Pancreas (tissue), 10 donors: Measurements from ENCODE around the gene SH3BP2. TPM values are rescaled to one million over a fixed set of nuclear protein-coding genes. Genes with fewer than 3 reads are reported as not detected.
A peak's percentile ranks its signal among the peaks of the same experiment; 100 is the strongest.

Experiments used
- ATAC-seq, 4 donors: fragments of 200-7000 bp; cut with Tn5 transposase; one replicate each; pipeline versions ENCODE4 v1.8.0 to v1.9.1; 2020; ENCODE audit warnings: mild to moderate bottlenecking in 4 of 4, moderate library complexity in 4 of 4
- DNase-seq, 6 donors: peaks; one replicate each; pipeline ENCODE4 v3.0.0-alpha.2; 2020
- FAIRE-seq: peaks from 2 replicates; lab custom pipeline; 2012; peaks lifted over from hg19 to GRCh38; lab: Jason Lieb, UNC
- H3K27ac ChIP-seq, 4 donors: fragments of 200-600 bp; sonication (generic); 1 replicate in 3 of 4; 2 replicates in 1 of 4; pipeline versions ENCODE4 v1.5.0 to v1.8.0; 2020
- H3K27me3 ChIP-seq, 4 donors: fragments of 200-600 bp; one replicate each; pipeline ENCODE4 v1.8.0; 2021
- H3K36me3 ChIP-seq, 3 donors: fragments of 200-600 bp; sonication (generic) in 1 of 3; one replicate each; pipeline versions ENCODE4 v1.5.0 to v1.8.0; 2020 to 2021
- H3K4me1 ChIP-seq, 3 donors: fragments of 200-600 bp; one replicate each; pipeline ENCODE4 v1.8.0; 2021
- H3K4me3 ChIP-seq, 4 donors: fragments of 200-600 bp; sonication (generic) in 2 of 4; one replicate each; pipeline versions ENCODE4 v1.5.0 to v1.8.0; 2020 to 2021
- H3K9me3 ChIP-seq, 4 donors: fragments of 200-600 bp; one replicate each; pipeline ENCODE4 v1.8.0; 2021
- WGBS, 2 donors: extraction: QIAGEN DNeasy Blood & Tissue Kit; methylation state at CpG; one replicate each; pipeline ENCODE4 v1.1.7; 2013; 5-methylcytosine and 5-hydroxymethylcytosine counted together
- intact Hi-C, 3 donors: fragments of 100-400 bp; cut with DNase I; formaldehyde crosslinking; loops; one replicate each; pipeline versions ENCODE4 v1.11.1 to v1.14.2; 2022
- polyA plus RNA-seq, 2 donors: library from polyadenylated mRNA; stranded (reverse); fragments of 200-250 nt; gene quantifications; one replicate each; pipeline ENCODE4 v1.2.3, GENCODE V29; 2013
- total RNA-seq, 6 donors: library from RNA; stranded (reverse); fragmentation: NEBNext Ultra II Directional in 4 of 6; extraction: Animal tissue kit (Norgen Biotek cat#: 25700) in 4 of 6; gene quantifications; one replicate each; pipeline versions ENCODE4 v1.2.1 to v1.2.4, GENCODE V29; 2021 to 2023
- TF ChIP-seq, protein P1 (sequence below), 4 donors: fragments of 200-600 bp; sonication (generic) in 3 of 4; IDR thresholded peaks; one replicate each; pipeline versions ENCODE4 v1.5.0 to v1.8.0; 2021; ENCODE audit warnings: antibody characterized with exemption in 4 of 4
- donor health status: healthy with polysubstance abuse.
- donor health status: DM: no; HTN: no; CAD: no; lungs with moderate emphysema.
- donor health status: DM: no; HTN: no; CAD: no.
- donor health status: control.
- donor health status: control.
- donor health status: Bipolar disorder and iron deficiency.
- donor health status: DM: yes; HTN: yes; CAD: no.
- donor health status: DM: no; HTN: no; CAD: no.
- donor health status: DM: no; HTN: no; CAD: no.
- donor health status: DM: yes; HTN: yes; CAD: no.

SH3BP2 gene
- total and polyA plus RNA-seq, 8 donors, result 12.3 to 56.5 (median 27.0) TPM

GRCh38 chr4:2871466-2871865 is 78.6 kb downstream of the SH3BP2 start:
- Histone ChIP-seq H3K4me3 (no peak overlapping the region), H3K27ac (no peak overlapping the region), H3K4me1 (peaks cover 25 to 52% (median 40%) of the 10 kb centered on the region in 3 donors), H3K36me3 (no peaks in the 10 kb centered on the region), H3K27me3 (no peaks in the 10 kb centered on the region), H3K9me3 (no peaks in the 10 kb centered on the region)
- FAIRE-seq, result no peak
- WGBS, 2 donors, result 88 to 95% methylated on average over 4 of the region's 4 CpGs
- DNase-seq, result no peak
- ATAC-seq, result no peak
- intact Hi-C loops, result no loop called here
- TF ChIP-seq, protein P1, sequence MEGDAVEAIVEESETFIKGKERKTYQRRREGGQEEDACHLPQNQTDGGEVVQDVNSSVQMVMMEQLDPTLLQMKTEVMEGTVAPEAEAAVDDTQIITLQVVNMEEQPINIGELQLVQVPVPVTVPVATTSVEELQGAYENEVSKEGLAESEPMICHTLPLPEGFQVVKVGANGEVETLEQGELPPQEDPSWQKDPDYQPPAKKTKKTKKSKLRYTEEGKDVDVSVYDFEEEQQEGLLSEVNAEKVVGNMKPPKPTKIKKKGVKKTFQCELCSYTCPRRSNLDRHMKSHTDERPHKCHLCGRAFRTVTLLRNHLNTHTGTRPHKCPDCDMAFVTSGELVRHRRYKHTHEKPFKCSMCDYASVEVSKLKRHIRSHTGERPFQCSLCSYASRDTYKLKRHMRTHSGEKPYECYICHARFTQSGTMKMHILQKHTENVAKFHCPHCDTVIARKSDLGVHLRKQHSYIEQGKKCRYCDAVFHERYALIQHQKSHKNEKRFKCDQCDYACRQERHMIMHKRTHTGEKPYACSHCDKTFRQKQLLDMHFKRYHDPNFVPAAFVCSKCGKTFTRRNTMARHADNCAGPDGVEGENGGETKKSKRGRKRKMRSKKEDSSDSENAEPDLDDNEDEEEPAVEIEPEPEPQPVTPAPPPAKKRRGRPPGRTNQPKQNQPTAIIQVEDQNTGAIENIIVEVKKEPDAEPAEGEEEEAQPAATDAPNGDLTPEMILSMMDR (IDR thresholded peaks at IDR 0.05), result no peak

GRCh38 chr4:2871911-2872310 is 79.0 kb downstream of the SH3BP2 start:
- no peaks in the 10 kb centered on the region for H3K9me3 ChIP-seq
- peaks cover 25 to 52% (median 40%) of the 10 kb centered on the region in 3 donors for H3K4me1 ChIP-seq
- TF ChIP-seq, protein P1 (IDR thresholded peaks at IDR 0.05), result no peak
- DNase-seq (no peak), FAIRE-seq (no peak), ATAC-seq (no peak)
- no peak overlapping the region for H3K4me3 ChIP-seq
- H3K36me3 ChIP-seq, result no peaks in the 10 kb centered on the region
- WGBS, 2 donors, result 64 to 70% methylated on average over 2 of the region's 2 CpGs
- intact Hi-C loops, result no loop called here
- no peak overlapping the region for H3K27ac ChIP-seq
- H3K27me3 ChIP-seq, result no peaks in the 10 kb centered on the region

- Histone ChIP-seq H3K9me3 (no peaks in the 10 kb centered on the region), H3K27me3 (no peaks in the 10 kb centered on the region), H3K4me3 (no peak overlapping the region), H3K36me3 (no peaks in the 10 kb centered on the region), H3K27ac (peak overlapping the region in 2 of 4 donors; percentile 13 to 22), H3K4me1 (peaks cover 16 to 40% (median 29%) of the 10 kb centered on the region in 3 donors)
- ATAC-seq, result peak in 2 of 4 donors; percentile 7 to 9
- TF ChIP-seq, protein P1 (IDR thresholded peaks at IDR 0.05), result no peak
- intact Hi-C loops, result no loop called here
- WGBS, 2 donors, result 29 to 38% methylated on average over 1 of the region's 1 CpG
- no peak for DNase-seq
- FAIRE-seq, result peak; percentile 32
These were observed 80.4 kb downstream of the SH3BP2 start for GRCh38 chr4:2873329-2873728.

DNA sequence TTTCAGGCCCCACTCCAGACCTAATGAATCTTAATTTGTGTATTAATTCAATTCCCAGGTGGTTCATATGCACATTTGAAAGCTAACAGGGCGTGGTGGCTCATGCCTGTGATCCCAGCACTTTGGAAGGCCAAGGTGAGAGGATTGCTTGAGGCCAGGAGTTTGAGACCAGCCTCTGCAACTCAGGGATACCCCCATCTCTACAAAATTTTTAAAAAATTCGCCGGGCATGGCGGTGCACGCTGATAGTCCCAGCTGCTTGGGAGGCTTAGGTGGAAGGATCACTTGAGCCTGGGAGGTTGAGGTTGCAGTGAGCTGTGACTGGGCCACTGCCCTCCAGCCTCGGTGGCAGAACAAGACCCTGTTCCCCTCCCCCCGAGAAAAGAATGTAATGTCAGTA is 82.0 kb downstream of the SH3BP2 start:
- Histone ChIP-seq H3K27ac (no peak overlapping the region), H3K9me3 (no peaks in the 10 kb centered on the region), H3K36me3 (no peaks in the 10 kb centered on the region), H3K4me1 (peaks cover 3 to 25% (median 14%) of the 10 kb centered on the region in 3 donors), H3K4me3 (no peak overlapping the region), H3K27me3 (no peaks in the 10 kb centered on the region)
- DNase-seq (no peak), ATAC-seq (no peak), FAIRE-seq (no peak)
- TF ChIP-seq, protein P1 (IDR thresholded peaks at IDR 0.05), result no peak
- 90 to 94% methylated on average over 7 of the region's 7 CpGs for WGBS, 2 donors
- intact Hi-C loops, result no loop called here

DNA sequence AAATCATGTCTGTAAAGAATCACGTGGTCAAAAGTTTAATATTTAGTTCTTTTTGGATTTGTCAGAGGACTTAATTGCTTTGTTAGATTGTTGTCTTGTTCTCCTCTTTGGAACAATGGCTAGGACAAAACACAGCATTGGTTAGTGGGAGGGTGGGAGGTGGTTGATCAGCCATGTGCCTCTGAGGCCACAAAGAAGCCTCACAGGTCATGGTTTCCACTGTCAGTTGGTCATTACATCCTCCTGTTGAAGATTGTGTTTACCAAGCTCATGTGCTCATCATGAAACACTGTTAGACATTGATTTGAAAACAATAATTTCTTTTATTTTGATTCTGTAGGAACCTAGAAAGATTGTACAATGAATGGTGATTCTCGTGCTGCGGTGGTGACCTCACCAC is 82.7 kb downstream of the SH3BP2 start:
- FAIRE-seq (no peak), DNase-seq (no peak), ATAC-seq (no peak)
- H3K4me3 ChIP-seq, result no peak overlapping the region
- no peak overlapping the region for H3K27ac ChIP-seq
- TF ChIP-seq, protein P1 (IDR thresholded peaks at IDR 0.05), result no peak
- H3K4me1 ChIP-seq, result peaks cover 0 to 18% (median 7%) of the 10 kb centered on the region in 3 donors
- H3K36me3 ChIP-seq, result no peaks in the 10 kb centered on the region
- 88% methylated on average over 3 of the region's 3 CpGs for whole genome bisulfite sequencing, 2 donors
- intact Hi-C loops, result no loop called here
- H3K9me3 ChIP-seq, result no peaks in the 10 kb centered on the region
- no peaks in the 10 kb centered on the region for H3K27me3 ChIP-seq
